ENCODE results near the gene HLA-E. TPM values are rescaled to one million over a fixed set of nuclear protein-coding genes. Genes with fewer than 3 reads are reported as not detected.

Gene HLA-E
- total and polyA plus RNA-seq, 10 of the 15 experiments (the other 5 are each of a cell fraction or from before 2014, with no cell fraction given): 35.1 to 483 (median 267) TPM

GRCh38 chr6:30493643-30494250 lies 4.4 kb downstream of the HLA-E start (continued):
- TF ChIP-seq IRF5 (IDR thresholded peaks at IDR 0.05; ENCODE audit: borderline replicate concordance): no peak
- TF ChIP-seq IKZF2 (IDR thresholded peaks at IDR 0.05): no peak
- TF ChIP-seq PML (IDR thresholded peaks at IDR 0.05; ENCODE audit: low read length): 0 out of 2 replicates have a peak, but pooled peaks have one; percentile 56
- TF ChIP-seq TCF7 (IDR thresholded peaks at IDR 0.05; ENCODE audit: borderline replicate concordance): no peak
- no peak for TF ChIP-seq BCLAF1 (IDR thresholded peaks at IDR 0.05)
- TF ChIP-seq NR2F1 (conservative IDR thresholded peaks at IDR 0.05): no peak
- no peak for TF ChIP-seq RELA (IDR thresholded peaks at IDR 0.05; ENCODE audit: borderline replicate concordance, partially characterized antibody)
- TF ChIP-seq GABPA (IDR thresholded peaks at IDR 0.05; ENCODE audit: low read depth): no peak
- no peak for TF ChIP-seq RUNX3 (IDR thresholded peaks at IDR 0.05; ENCODE audit: low read length)
- peak; percentile 94 for TF ChIP-seq POLR2AphosphoS2 (IDR thresholded peaks at IDR 0.05; ENCODE audit: low read depth, low read length)
- TF ChIP-seq SREBF1 (IDR thresholded peaks at IDR 0.05; ENCODE audit: low read length): no peak
- no peak for TF ChIP-seq JUND (IDR thresholded peaks at IDR 0.05; ENCODE audit: low read depth, low read length)
- no peak for TF ChIP-seq ETV6 (conservative IDR thresholded peaks at IDR 0.05 in 1 of 2, IDR thresholded peaks at IDR 0.05 in 1 of 2; ENCODE audit: borderline replicate concordance in 1 of 2, low read depth in 1 of 2)
- no peak; a peak in 1 of 4 replicates for TF ChIP-seq CEBPB (IDR thresholded peaks at IDR 0.05; ENCODE audit: borderline replicate concordance in 1 of 2, low read depth in 2 of 2, low read length in 2 of 2)
- no peak for TF ChIP-seq HCFC1 (IDR thresholded peaks at IDR 0.05; ENCODE audit: low read length)
- TF ChIP-seq RBBP5 (conservative IDR thresholded peaks at IDR 0.05): no peak
- no peak for TF ChIP-seq MTA2 (IDR thresholded peaks at IDR 0.05; ENCODE audit: low read depth)
- TF ChIP-seq ATF2 (IDR thresholded peaks at IDR 0.05; ENCODE audit: low read length): no peak
- no peak for TF ChIP-seq RAD51 (IDR thresholded peaks at IDR 0.05)
- no peak for TF ChIP-seq ZNF24 (IDR thresholded peaks at IDR 0.05)
- no peak for TF ChIP-seq FOS (IDR thresholded peaks at IDR 0.05; ENCODE audit: borderline replicate concordance, extremely low read depth, insufficient read length)
- no peak for TF ChIP-seq PKNOX1 (IDR thresholded peaks at IDR 0.05)
- no peak for TF ChIP-seq E4F1 (IDR thresholded peaks at IDR 0.05; ENCODE audit: borderline replicate concordance, partially characterized antibody)

Data from GM12878 (cell line).